Retina (tissue), 1 donor: Measurements from ENCODE around the gene IGFN1.
"Not testable (repeated sequence)": the region's sequence is repeated elsewhere in the genome, so short reads cannot be mapped to it uniquely, and the experiment has no call there.

Source experiments
- DNase-seq: peaks from one replicate; pipeline ENCODE4 v3.0.0-alpha.2; 2016

IGFN1 gene

GRCh38 chr1:201219481-201220387, 29.1 kb downstream of the IGFN1 start:
- DNase-seq = no peak

GRCh38 chr1:201220388-201220715, 29.7 kb downstream of the IGFN1 start:
- no peak for DNase-seq

- no peak for DNase-seq
These were observed 30.7 kb downstream of the IGFN1 start for GRCh38 chr1:201221201-201221846.

- no peak for DNase-seq
These were observed 31.5 kb downstream of the IGFN1 start for GRCh38 chr1:201222125-201222524.

GRCh38 chr1:201223852-201224665, 33.4 kb downstream of the IGFN1 start:
- no peak for DNase-seq

- no peak for DNase-seq
These were observed 34.2 kb downstream of the IGFN1 start for GRCh38 chr1:201224666-201225370.

GRCh38 chr1:201226178-201226514, 35.5 kb downstream of the IGFN1 start:
- DNase-seq = no peak

GRCh38 chr1:201226859-201227488, 36.4 kb downstream of the IGFN1 start:
- no peak for DNase-seq

- DNase-seq = no peak
These were observed 37.7 kb downstream of the IGFN1 start for GRCh38 chr1:201228011-201228983.

GRCh38 chr1:201229095-201229494, 38.5 kb downstream of the IGFN1 start:
- no peak for DNase-seq

- DNase-seq = no peak
These were observed 39.4 kb downstream of the IGFN1 start for GRCh38 chr1:201229771-201230635.

- no peak for DNase-seq
These were observed 40.1 kb downstream of the IGFN1 start for GRCh38 chr1:201230676-201231075.

GRCh38 chr1:201239646-201240045, 49.0 kb downstream of the IGFN1 start:
- DNase-seq = not testable (repeated sequence)

- no peak for DNase-seq
These were observed 49.5 kb downstream of the IGFN1 start for GRCh38 chr1:201240171-201240570.

GRCh38 chr1:201241736-201242135, 51.1 kb downstream of the IGFN1 start:
- no peak for DNase-seq

- DNase-seq = no peak
These were observed 54.5 kb downstream of the IGFN1 start for GRCh38 chr1:201245082-201245481.

- no peak for DNase-seq
These were observed 58.3 kb downstream of the IGFN1 start for GRCh38 chr1:201248721-201249559.

GRCh38 chr1:201250326-201251011, 59.8 kb downstream of the IGFN1 start:
- no peak for DNase-seq

- no peak for DNase-seq
These were observed 60.8 kb downstream of the IGFN1 start for GRCh38 chr1:201251411-201251810.
